ENCODE measurements around the gene CCND1.

The CCND1 gene

GRCh38 chr11:69640995-69641581 is at the start of gene CCND1:
TSS of gene CCND1 (plus strand) at chr11:69641156. CDS start at chr11:69641314, 158 bp downstream.
- H3K4me3 ChIP-seq = peak within 1 kb of the TSS; percentile 71
- H3K27ac ChIP-seq = no peak within 1 kb of the TSS
- TF ChIP-seq Cebpa-rat (IDR thresholded peaks at IDR 0.05) = no peak
- H3K9ac ChIP-seq = no peak within 1 kb of the TSS
- H3K9me3 ChIP-seq = no peaks in the 10 kb centered on the region
- peaks cover 41% of the 10 kb centered on the region for H3K4me1 ChIP-seq
- H3K4me2 ChIP-seq = peak within 1 kb of the TSS; percentile 98
- H4K20me1 ChIP-seq = peaks cover 72% of the 10 kb centered on the region
- H3K27me3 ChIP-seq = peaks cover 73% of the 10 kb centered on the region
- H3K36me3 ChIP-seq = no peaks in the 10 kb centered on the region

- H3K4me3 ChIP-seq = no peak overlapping the region
- no peak for TF ChIP-seq Cebpa-rat (IDR thresholded peaks at IDR 0.05)
- H3K27ac ChIP-seq = no peak overlapping the region
These were observed 47.8 kb upstream of the CCND1 start for GRCh38 chr11:69592986-69593650.

GRCh38 chr11:69593851-69594250 is 47.1 kb upstream of the CCND1 start:
- H3K4me3 ChIP-seq = no peak overlapping the region
- H3K27ac ChIP-seq = no peak overlapping the region
- H4K20me1 ChIP-seq = no peaks in the 10 kb centered on the region
- H3K36me3 ChIP-seq = no peaks in the 10 kb centered on the region
- TF ChIP-seq Cebpa-rat (IDR thresholded peaks at IDR 0.05) = no peak
- H3K4me1 ChIP-seq = peaks cover 15% of the 10 kb centered on the region
- H3K4me2 ChIP-seq = peak overlapping the region; percentile 40
- no peak overlapping the region for H3K9ac ChIP-seq
- H3K27me3 ChIP-seq = no peaks in the 10 kb centered on the region
- H3K9me3 ChIP-seq = peaks cover 6% of the 10 kb centered on the region; the same call in 1 of the 2 replicates

More at GRCh38 chr11:69592986-69593650, 47.8 kb upstream of the CCND1 start:
- Histone ChIP-seq H3K27me3 (no peaks in the 10 kb centered on the region), H3K9me3 (peaks cover 6% of the 10 kb centered on the region; the same call in 1 of the 2 replicates), H4K20me1 (no peaks in the 10 kb centered on the region), H3K4me1 (peaks cover 12% of the 10 kb centered on the region), H3K4me2 (no peak overlapping the region), H3K9ac (no peak overlapping the region), H3K36me3 (no peaks in the 10 kb centered on the region)

- Histone ChIP-seq H3K4me2 (no peak overlapping the region), H3K36me3 (no peaks in the 10 kb centered on the region), H3K27me3 (no peaks in the 10 kb centered on the region), H4K20me1 (no peaks in the 10 kb centered on the region), H3K4me3 (no peak overlapping the region), H3K9ac (no peak overlapping the region), H3K27ac (no peak overlapping the region), H3K9me3 (peaks cover 6% of the 10 kb centered on the region; the same call in 1 of the 2 replicates), H3K4me1 (peaks cover 15% of the 10 kb centered on the region)
- no peak for TF ChIP-seq Cebpa-rat (IDR thresholded peaks at IDR 0.05)
These were observed 46.5 kb upstream of the CCND1 start for GRCh38 chr11:69594481-69594880.

GRCh38 chr11:69595805-69596665 is 44.9 kb upstream of the CCND1 start:
- Histone ChIP-seq H3K27ac (no peak overlapping the region), H3K4me3 (no peak overlapping the region), H3K4me2 (no peak overlapping the region), H3K9me3 (peaks cover 6% of the 10 kb centered on the region; the same call in 1 of the 2 replicates), H3K27me3 (no peaks in the 10 kb centered on the region), H3K4me1 (peaks cover 15% of the 10 kb centered on the region), H4K20me1 (no peaks in the 10 kb centered on the region), H3K9ac (no peak overlapping the region), H3K36me3 (no peaks in the 10 kb centered on the region)
- TF ChIP-seq Cebpa-rat (IDR thresholded peaks at IDR 0.05) = no peak

- H3K4me2 ChIP-seq = no peak overlapping the region
These were observed 42.8 kb upstream of the CCND1 start for GRCh38 chr11:69598147-69598546.

GRCh38 chr11:69599502-69599901 is 41.5 kb upstream of the CCND1 start:
- H3K9me3 ChIP-seq = no peaks in the 10 kb centered on the region
- H4K20me1 ChIP-seq = no peaks in the 10 kb centered on the region
- no peak for TF ChIP-seq Cebpa-rat (IDR thresholded peaks at IDR 0.05)
- no peak overlapping the region for H3K27ac ChIP-seq
- H3K36me3 ChIP-seq = no peaks in the 10 kb centered on the region
- H3K4me3 ChIP-seq = no peak overlapping the region
- H3K27me3 ChIP-seq = no peaks in the 10 kb centered on the region
- H3K9ac ChIP-seq = no peak overlapping the region
- no peak overlapping the region for H3K4me2 ChIP-seq
- H3K4me1 ChIP-seq = peaks cover 16% of the 10 kb centered on the region

More at GRCh38 chr11:69598147-69598546, 42.8 kb upstream of the CCND1 start:
- H3K36me3 ChIP-seq = no peaks in the 10 kb centered on the region
- no peak overlapping the region for H3K9ac ChIP-seq
- no peak overlapping the region for H3K27ac ChIP-seq
- H3K4me1 ChIP-seq = peaks cover 22% of the 10 kb centered on the region
- TF ChIP-seq Cebpa-rat (IDR thresholded peaks at IDR 0.05) = no peak
- no peaks in the 10 kb centered on the region for H3K27me3 ChIP-seq
- H3K4me3 ChIP-seq = no peak overlapping the region
- peaks cover 6% of the 10 kb centered on the region; the same call in 1 of the 2 replicates for H3K9me3 ChIP-seq
- H4K20me1 ChIP-seq = no peaks in the 10 kb centered on the region

- peaks cover 16% of the 10 kb centered on the region for H3K4me1 ChIP-seq
- no peaks in the 10 kb centered on the region for H3K27me3 ChIP-seq
- no peak overlapping the region for H3K4me2 ChIP-seq
- no peak overlapping the region for H3K27ac ChIP-seq
- H3K9ac ChIP-seq = no peak overlapping the region
- H3K9me3 ChIP-seq = no peaks in the 10 kb centered on the region
- TF ChIP-seq Cebpa-rat (IDR thresholded peaks at IDR 0.05) = no peak
- H3K36me3 ChIP-seq = no peaks in the 10 kb centered on the region
- no peaks in the 10 kb centered on the region for H4K20me1 ChIP-seq
- H3K4me3 ChIP-seq = no peak overlapping the region
These were observed 41.0 kb upstream of the CCND1 start for GRCh38 chr11:69600001-69600400.

- TF ChIP-seq Cebpa-rat (IDR thresholded peaks at IDR 0.05) = no peak
- Histone ChIP-seq H3K27me3 (no peaks in the 10 kb centered on the region), H3K4me3 (no peak overlapping the region), H4K20me1 (no peaks in the 10 kb centered on the region), H3K4me1 (peaks cover 20% of the 10 kb centered on the region), H3K9ac (no peak overlapping the region), H3K4me2 (no peak overlapping the region), H3K36me3 (no peaks in the 10 kb centered on the region), H3K27ac (no peak overlapping the region), H3K9me3 (no peaks in the 10 kb centered on the region)
These were observed 39.7 kb upstream of the CCND1 start for GRCh38 chr11:69601011-69601975.

Measured in BLaER1 (cell line).